ENCODE measurements around the gene FECH. TPM values are rescaled to one million over a fixed set of nuclear protein-coding genes. Genes with fewer than 3 reads are reported as not detected.

Gene FECH
- total RNA-seq, 1 donor from 2014 or later, result 36.3 TPM

DNA sequence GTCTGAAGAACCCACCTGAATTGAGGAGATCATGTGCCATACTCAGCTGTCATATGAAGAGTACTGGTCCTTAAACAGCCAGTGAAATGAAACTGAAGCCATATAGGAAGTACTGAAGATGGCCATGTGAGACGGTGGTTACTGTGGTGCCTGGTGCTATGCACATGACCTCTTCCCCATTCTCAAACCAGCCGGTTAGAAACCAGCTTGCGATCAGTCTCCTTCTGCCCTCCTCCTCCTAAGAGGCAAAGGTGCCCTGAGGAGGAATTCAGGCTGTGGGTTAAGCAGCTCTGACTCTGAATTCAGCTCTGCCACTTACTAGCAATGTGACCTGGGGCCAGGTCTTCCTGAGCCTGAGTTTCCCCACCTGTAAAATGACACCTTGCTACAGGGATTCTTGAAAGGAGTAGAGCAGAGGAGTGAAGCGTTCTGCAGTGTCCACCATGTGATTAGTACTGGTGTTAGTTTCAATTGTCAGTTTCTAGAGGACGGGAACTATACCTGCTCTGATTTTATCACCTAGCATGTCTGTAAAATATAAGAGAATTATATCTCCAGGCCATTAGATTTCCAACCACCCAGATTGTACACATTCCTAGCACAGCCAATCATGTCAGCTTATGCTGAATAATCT, 5.1 kb downstream of the FECH start:
- no peak for DNase-seq (ENCODE audit: low read depth in 2 of 2)

GRCh38 chr18:57579934-57580333, 6.6 kb downstream of the FECH start:
- no peak for DNase-seq (ENCODE audit: low read depth in 2 of 2)

- DNase-seq (ENCODE audit: low read depth in 2 of 2), result no peak
Observed at GRCh38 chr18:57576316-57576715, 10.2 kb downstream of the FECH start.

GRCh38 chr18:57575542-57575941, 11.0 kb downstream of the FECH start:
- DNase-seq (ENCODE audit: low read depth in 2 of 2), result no peak

DNA sequence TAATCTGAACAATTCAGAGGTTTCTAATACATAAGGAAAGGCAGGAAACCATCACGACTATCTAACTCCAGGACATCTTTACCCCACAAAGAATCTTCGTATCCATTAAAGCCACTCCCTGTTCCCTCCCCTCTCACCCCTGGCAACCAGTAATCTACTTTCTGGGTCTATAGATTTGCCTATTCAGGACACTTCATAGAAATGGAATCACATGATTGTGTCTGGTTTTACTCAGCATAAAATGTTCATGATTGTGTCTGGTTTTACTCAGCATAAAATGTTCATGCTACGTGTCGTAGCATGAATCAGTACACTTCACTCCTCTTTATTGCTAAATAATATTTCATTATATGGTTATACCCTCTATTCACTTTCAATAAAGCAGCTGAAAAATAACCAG, 11.6 kb downstream of the FECH start:
- DNase-seq (ENCODE audit: low read depth in 2 of 2), result no peak

DNA sequence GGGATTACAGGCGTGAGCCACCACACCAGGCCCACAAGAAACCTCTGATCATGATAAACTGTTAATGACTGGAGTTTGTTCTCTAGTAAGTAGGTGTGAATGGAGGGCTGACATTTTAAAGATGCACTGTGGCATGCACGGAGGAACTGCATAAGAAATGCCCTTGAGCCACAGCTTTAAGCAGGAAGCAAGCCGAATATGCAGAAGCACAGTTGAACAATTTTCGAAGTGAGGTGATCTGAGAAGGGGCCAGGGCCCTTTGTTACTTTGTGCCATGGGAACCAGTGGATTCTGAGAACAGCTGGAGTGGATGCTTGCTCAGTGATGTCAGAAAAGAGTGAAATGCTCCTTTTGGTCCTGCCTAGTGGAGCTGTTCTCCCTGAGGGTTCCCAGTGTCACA, 16.3 kb downstream of the FECH start:
- DNase-seq (ENCODE audit: low read depth in 2 of 2), result no peak

- DNase-seq (ENCODE audit: low read depth in 2 of 2), result no peak
Observed at GRCh38 chr18:57569133-57569532, 17.4 kb downstream of the FECH start.

DNA sequence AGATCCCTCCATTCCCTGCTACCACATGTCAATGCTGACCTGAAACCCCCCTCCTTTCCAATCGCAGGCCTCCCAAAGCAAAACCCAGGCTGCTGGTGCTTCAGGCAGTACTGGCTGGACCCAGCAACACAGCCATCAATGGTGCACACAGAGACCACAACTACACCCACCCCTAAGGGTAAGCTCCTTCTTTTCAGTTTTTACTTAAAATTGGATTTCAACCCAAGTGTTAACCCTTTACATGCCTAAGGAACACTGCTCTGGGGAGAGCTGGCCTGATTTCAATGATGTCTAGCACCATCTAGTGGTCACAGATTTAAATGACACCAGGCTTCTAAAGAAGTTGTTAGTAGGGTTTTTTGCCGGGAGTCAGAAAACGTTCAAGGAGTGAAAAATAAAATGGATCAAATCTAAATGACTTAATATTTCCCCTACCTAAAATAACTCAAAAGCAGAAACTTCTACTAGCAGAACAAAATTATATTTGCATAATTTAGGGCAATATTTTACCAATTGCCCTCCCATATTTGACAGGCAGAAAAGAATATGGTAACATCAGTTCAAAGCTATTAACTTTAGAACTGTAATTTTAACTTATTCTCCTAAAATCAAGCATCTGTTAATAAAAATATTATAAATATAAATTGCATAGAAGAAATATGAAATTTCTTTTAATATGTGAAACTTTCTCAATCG, 24.6 kb downstream of the FECH start:
- DNase-seq (ENCODE audit: low read depth in 2 of 2), result peak; percentile 58 to 60

DNA sequence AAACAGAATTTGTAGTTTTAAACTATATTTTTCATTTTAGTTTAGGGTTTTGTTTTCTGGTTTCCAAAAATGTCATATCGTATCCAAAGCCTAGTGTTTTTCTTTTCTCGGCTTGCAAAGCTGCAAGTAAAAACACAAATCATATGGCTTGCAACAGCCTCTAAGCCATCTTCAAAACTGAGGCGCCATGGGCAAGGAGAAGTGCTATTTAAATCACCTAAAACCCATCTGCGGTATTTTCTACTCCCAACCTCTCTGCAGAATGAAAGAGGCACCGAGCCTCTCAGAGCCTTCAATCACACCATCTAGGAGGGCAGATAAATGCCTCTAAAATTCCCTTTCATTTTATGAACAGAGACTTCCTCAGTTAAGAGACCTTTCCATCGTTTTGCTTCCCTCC, 25.2 kb downstream of the FECH start:
- DNase-seq (ENCODE audit: low read depth in 2 of 2), result no peak

GRCh38 chr18:57559314-57559713, 27.2 kb downstream of the FECH start:
- no peak for DNase-seq (ENCODE audit: low read depth in 2 of 2)

- DNase-seq (ENCODE audit: low read depth in 2 of 2), result no peak
Observed at GRCh38 chr18:57555134-57555533, 31.4 kb downstream of the FECH start.

- no peak for DNase-seq (ENCODE audit: low read depth in 2 of 2)
Observed at GRCh38 chr18:57550510-57550909, 36.0 kb downstream of the FECH start.

DNA sequence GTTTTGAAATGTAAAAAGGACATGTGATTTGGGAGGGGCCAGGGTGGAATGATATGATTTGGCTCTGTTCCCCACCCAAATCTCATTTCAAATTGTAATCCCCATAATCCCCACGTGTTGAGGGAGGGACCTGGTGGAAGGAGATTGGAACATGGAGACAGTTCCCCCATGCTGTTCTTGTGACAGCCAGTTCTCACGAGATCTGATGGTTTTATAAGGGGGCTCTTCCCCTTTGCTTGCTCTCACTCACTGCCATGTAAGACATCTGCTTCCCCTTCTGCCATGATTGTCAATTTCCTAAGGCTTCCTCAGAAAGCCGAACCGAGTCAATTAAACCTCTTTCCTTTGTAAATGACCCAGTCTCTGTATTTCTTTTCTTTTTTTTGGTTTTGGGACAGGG, 39.2 kb downstream of the FECH start:
- DNase-seq (ENCODE audit: low read depth in 2 of 2), result no peak

DNA sequence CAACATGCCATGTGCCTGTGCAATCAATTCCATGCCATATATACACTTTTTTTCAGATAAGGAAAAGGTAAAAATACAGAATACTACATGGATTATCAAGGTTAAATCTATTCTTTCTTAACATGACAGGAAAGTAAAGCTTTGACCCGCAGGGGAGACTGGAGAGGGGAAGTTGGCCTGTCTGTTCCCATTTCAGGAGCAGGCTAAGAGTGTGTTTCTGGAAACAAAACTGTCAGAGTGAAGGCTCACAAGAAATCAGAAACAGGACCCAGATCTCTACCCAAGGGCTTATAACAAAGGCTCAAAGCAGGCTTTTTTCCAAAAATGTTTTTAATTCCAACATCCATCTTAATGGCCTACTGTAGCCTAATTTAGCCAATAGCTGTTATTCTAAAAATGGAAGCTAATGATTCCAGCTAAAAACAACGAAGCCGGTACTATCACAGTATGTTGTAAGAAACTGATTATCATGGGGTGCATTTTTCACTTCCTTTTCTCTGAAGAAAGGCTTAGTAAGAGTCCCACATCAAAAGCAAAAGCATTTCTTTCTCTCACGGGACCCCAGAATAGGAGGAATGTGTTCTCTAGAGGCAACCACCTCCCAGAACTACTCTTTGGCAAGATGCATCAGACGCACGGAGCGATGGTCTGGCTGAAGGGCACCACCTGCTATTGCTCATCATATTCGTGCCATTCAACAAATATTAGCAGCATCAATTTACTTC, 41.4 kb downstream of the FECH start:
- no peak for DNase-seq (ENCODE audit: low read depth in 2 of 2)

DNA sequence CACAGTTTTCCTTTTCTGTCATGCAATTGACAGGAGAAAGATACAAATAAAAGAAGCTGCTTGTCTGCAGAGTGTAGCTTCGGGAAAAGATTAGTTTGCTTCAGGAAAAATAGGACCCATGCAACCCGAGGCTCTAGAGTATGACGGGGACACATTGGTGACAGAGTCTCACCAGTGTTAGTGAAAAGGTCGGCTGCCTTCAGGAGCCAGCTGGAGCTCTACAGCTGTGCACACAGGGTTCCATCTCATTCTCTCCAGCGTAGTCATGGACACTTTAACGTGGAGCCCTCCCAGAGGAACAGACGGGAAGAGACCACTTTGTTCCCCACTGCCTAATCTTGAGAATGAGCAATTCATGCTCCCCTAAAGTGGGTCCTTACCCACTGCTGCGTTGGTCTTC, 42.9 kb downstream of the FECH start:
- DNase-seq (ENCODE audit: low read depth in 2 of 2), result no peak

- DNase-seq (ENCODE audit: low read depth in 2 of 2), result no peak
Observed at GRCh38 chr18:57542812-57543427, 43.6 kb downstream of the FECH start.

GRCh38 chr18:57542126-57542525, 44.4 kb downstream of the FECH start:
- peak in 1 of 2 donors; percentile 6 for DNase-seq (ENCODE audit: low read depth in 2 of 2)

DNA sequence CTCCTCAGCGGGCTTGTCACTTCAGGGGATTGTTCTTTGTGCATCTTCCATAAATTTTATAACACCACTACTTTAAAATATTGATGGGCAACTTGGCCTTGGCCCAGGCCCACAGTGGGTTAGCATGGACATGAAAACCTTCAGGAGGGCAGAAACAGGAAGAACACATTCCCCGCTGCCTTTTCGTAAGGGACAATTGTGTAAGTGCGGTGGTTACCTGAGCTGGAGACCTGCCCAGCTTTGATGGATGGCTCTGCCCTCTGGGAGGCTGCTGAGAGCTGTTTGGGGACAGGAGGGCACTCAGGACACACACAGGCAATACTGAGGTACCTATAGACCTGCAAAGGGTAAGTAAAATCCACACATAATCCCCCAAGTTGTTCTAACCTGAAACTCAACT, 46.8 kb downstream of the FECH start:
- no peak for DNase-seq (ENCODE audit: low read depth in 2 of 2)

- no peak for DNase-seq (ENCODE audit: low read depth in 2 of 2)
Observed at GRCh38 chr18:57538614-57539013, 47.9 kb downstream of the FECH start.

GRCh38 chr18:57534511-57534909, 52.0 kb downstream of the FECH start:
- no peak for DNase-seq (ENCODE audit: low read depth in 2 of 2)

DNA sequence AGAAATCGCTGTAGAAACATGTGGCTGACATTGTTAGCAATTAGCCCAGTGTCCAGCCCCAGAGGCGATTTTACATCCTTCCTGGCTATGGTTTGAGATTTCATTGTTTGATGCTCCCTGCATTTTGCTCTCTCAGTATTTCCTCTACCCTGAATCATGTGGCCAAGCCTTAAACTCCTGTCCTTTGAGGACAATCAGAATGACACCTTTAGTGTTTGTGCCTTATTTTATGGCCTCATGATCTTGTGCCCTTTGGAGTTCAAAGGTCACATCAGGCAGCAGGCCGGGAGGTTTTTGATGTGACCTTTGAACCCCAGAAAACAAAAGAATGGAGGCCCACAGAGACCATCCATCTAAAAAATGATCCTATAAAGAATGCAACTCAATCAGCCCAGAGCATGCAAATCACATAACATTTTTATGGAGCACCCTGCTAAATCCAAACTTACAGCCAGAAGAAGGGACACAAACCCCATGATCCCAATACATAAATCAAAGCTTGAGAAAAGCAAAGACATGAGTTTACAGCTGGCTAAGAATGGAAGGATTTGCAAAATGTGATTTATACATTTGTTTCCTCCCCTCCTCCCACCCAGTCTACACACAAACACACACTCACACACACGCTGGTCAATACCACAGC, 52.5 kb downstream of the FECH start:
- no peak for DNase-seq (ENCODE audit: low read depth in 2 of 2)

Measured in lung microvascular endothelial cell (primary cell).